Measurements from ENCODE around the gene CFAP65. TPM values are rescaled to one million over a fixed set of nuclear protein-coding genes. Genes with fewer than 3 reads are reported as not detected.

The CFAP65 gene
- total RNA-seq, 1 experiment from 2014 or later, result 0.52 TPM

DNA sequence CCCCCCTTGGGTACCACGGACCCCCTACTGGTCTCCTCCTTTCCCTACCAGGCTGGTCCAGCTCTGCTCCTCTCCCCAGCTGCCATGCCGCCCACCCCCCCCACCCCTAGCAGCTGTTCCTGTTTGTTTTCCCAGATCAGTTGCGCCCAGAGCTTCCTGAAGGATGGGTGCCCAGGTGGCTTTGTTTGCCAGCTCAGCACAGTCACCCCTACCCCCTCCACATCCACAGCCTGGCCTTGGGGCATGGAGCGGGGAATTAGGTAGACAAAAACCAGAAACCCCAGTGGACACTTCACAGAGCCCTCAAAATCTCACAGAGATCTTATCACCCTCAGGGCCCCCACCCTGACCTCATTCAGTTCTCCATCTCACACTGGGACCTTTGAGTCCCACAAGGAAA is 44.4 kb downstream of the CFAP65 start:
- H3K79me2 ChIP-seq (ENCODE audit: insufficient read depth, low read length), result no peaks in the 10 kb centered on the region
- intact Hi-C loops (cut with micrococcal nuclease), result loop anchor here (2.0 kb wide), 1 partner anchor 158 kb away; no protein-coding TSS in a partner anchor
- H3K27me3 ChIP-seq (ENCODE audit: insufficient read depth, low read length), result no peaks in the 10 kb centered on the region
- H3K27ac ChIP-seq (ENCODE audit: low read depth, low read length), result no peak overlapping the region
- peak overlapping the region; percentile 89; the same call in 1 of the 2 replicates for H3K4me2 ChIP-seq (ENCODE audit: low read length)
- DNase-seq (ENCODE audit: low read depth, low spot score) (no peak), ATAC-seq (no peak)
- TF ChIP-seq ELF1 (IDR thresholded peaks at IDR 0.05; ENCODE audit: borderline replicate concordance, low read depth), result no peak
- no peak for TF ChIP-seq ZFX (IDR thresholded peaks at IDR 0.05)
- ChIA-PET RAD21 (ENCODE audit: low non-redundant PET in 1 of 2, low total read pairs in 2 of 2, uncharacterized antibody in 2 of 2, unreplicated experiment in 2 of 2) (no interaction called here), POLR2A (no interaction called here), CTCF (interaction anchor here (1.0 to 2.8 kb wide), 7 partner anchors 8 to 158 kb away, joined by 3 to 17 read pairs (median 3); no protein-coding TSS in a partner anchor)
- no peaks in the 10 kb centered on the region for H3K36me3 ChIP-seq (ENCODE audit: control insufficient read depth in 1 of 2, insufficient read depth in 2 of 2, low read length in 2 of 2)
- H3K9ac ChIP-seq (ENCODE audit: low read length), result no peak overlapping the region
- no peak overlapping the region for H2AFZ ChIP-seq (ENCODE audit: low read depth, low read length, poor library complexity, severe bottlenecking)
- H4K20me1 ChIP-seq (ENCODE audit: insufficient read depth), result no peaks in the 10 kb centered on the region
- no peaks in the 10 kb centered on the region for H3K9me2 ChIP-seq (ENCODE audit: insufficient read depth)
- no TSS peak for BruUV-seq (replicated peaks)
- no peak overlapping the region for H3K4me3 ChIP-seq (replicated peaks in 1 of 2; ENCODE audit: low read depth in 1 of 2, low read length in 2 of 2)
- H3K9me3 ChIP-seq (ENCODE audit: control insufficient read depth in 1 of 2, insufficient read depth in 1 of 2, low read depth in 1 of 2, low read length in 2 of 2), result no peaks in the 10 kb centered on the region
- H3K4me1 ChIP-seq (ENCODE audit: control insufficient read depth in 1 of 2, insufficient read depth in 2 of 2, low read length in 2 of 2), result peaks cover 7 to 29% of the 10 kb centered on the region in 2 experiments; a peak in 3 of 4 replicates

DNA sequence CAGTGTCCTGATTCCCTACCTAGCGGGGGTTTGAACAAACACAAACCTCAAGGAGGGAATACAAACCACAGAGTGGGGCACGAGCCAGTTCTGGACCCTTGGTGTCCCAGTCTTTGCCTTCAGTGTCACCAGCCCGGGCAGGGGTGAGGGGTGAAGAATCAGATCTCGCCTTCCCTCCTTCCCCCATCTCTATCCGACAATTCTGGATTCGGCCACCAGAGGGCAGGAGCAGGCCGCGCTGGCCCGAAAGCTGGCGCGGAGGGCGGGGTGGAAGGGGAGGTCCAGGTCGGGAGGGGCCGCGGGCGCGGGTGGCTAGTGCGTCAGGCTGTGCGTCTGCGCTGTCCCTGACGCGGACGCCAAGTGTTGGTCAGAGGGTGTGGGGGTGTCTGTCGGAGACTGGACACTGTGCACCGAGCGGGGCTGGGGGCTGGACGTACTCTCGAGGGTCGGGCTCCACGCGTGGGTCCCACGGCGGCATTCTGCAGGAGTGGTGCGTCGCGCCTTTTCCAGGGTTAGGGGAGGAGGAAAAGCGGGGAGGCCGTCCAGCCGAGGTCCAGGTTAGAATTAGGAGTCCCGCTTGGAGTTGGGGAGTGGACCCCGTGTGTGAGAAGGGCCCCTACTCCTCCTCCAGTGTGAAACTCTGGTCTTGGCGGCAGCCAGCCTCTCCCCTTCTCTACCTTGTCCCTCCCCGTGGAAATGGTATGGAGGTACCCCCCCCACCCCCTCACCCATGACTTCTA is 45.2 kb downstream of the CFAP65 start:
- peaks cover 0 to 23% of the 10 kb centered on the region in 2 experiments; a peak in 3 of 4 replicates for H3K4me1 ChIP-seq (ENCODE audit: control insufficient read depth in 1 of 2, insufficient read depth in 2 of 2, low read length in 2 of 2)
- no peaks in the 10 kb centered on the region for H3K27me3 ChIP-seq (ENCODE audit: insufficient read depth, low read length)
- ATAC-seq (peak; percentile 94), DNase-seq (ENCODE audit: low read depth, low spot score) (peak; percentile 67)
- ChIA-PET POLR2A (no interaction called here), CTCF (interaction anchor here (0.6 to 2.8 kb wide), 12 partner anchors 9 to 158 kb away, joined by 3 to 17 read pairs (median 4); no protein-coding TSS in a partner anchor), RAD21 (ENCODE audit: low non-redundant PET in 1 of 2, low total read pairs in 2 of 2, uncharacterized antibody in 2 of 2, unreplicated experiment in 2 of 2) (interaction anchor here in 1 of 2 experiments (1.0 kb wide), 1 partner anchor 159 kb away, joined by 3 read pairs; no protein-coding TSS in a partner anchor)
- no peak overlapping the region; the same call in 1 of the 2 replicates for H3K27ac ChIP-seq (ENCODE audit: low read depth, low read length)
- no peaks in the 10 kb centered on the region for H3K79me2 ChIP-seq (ENCODE audit: insufficient read depth, low read length)
- H3K9me2 ChIP-seq (ENCODE audit: insufficient read depth), result no peaks in the 10 kb centered on the region
- no peaks in the 10 kb centered on the region for H4K20me1 ChIP-seq (ENCODE audit: insufficient read depth)
- H3K9ac ChIP-seq (ENCODE audit: low read length), result peak overlapping the region; percentile 60
- peak overlapping the region; percentile 61 for H2AFZ ChIP-seq (ENCODE audit: low read depth, low read length, poor library complexity, severe bottlenecking)
- H3K4me3 ChIP-seq (replicated peaks in 1 of 2; ENCODE audit: low read depth in 1 of 2, low read length in 2 of 2), result peak overlapping the region; percentile 45 to 57
- intact Hi-C loops (cut with micrococcal nuclease), result loop anchor here (2.0 kb wide), 1 partner anchor 159 kb away; no protein-coding TSS in a partner anchor
- TSS peak; percentile 84 for BruUV-seq (replicated peaks)
- H3K36me3 ChIP-seq (ENCODE audit: control insufficient read depth in 1 of 2, insufficient read depth in 2 of 2, low read length in 2 of 2), result no peaks in the 10 kb centered on the region
- H3K4me2 ChIP-seq (ENCODE audit: low read length), result peak overlapping the region; percentile 89
- TF ChIP-seq, protein P1, sequence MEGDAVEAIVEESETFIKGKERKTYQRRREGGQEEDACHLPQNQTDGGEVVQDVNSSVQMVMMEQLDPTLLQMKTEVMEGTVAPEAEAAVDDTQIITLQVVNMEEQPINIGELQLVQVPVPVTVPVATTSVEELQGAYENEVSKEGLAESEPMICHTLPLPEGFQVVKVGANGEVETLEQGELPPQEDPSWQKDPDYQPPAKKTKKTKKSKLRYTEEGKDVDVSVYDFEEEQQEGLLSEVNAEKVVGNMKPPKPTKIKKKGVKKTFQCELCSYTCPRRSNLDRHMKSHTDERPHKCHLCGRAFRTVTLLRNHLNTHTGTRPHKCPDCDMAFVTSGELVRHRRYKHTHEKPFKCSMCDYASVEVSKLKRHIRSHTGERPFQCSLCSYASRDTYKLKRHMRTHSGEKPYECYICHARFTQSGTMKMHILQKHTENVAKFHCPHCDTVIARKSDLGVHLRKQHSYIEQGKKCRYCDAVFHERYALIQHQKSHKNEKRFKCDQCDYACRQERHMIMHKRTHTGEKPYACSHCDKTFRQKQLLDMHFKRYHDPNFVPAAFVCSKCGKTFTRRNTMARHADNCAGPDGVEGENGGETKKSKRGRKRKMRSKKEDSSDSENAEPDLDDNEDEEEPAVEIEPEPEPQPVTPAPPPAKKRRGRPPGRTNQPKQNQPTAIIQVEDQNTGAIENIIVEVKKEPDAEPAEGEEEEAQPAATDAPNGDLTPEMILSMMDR (IDR thresholded peaks at IDR 0.05 in 2 of 3, conservative IDR thresholded peaks at IDR 0.05 in 1 of 3; ENCODE audit: borderline replicate concordance in 1 of 3, insufficient read depth in 1 of 3, low read depth in 2 of 3, low read length in 2 of 3), result peak in 2 of 3 experiments; percentile 89 to 91; a peak in 4 of 6 replicates
- TF ChIP-seq ELF1 (IDR thresholded peaks at IDR 0.05; ENCODE audit: borderline replicate concordance, low read depth) (no peak), ZNF274 (IDR thresholded peaks at IDR 0.05; ENCODE audit: low read depth, low read length) (no peak), POLR2A (IDR thresholded peaks at IDR 0.05; ENCODE audit: borderline replicate concordance, extremely low read depth, insufficient read depth, insufficient read length) (no peak), SP1 (IDR thresholded peaks at IDR 0.05; ENCODE audit: low read depth) (no peak), TCF7L2 (IDR thresholded peaks at IDR 0.05; ENCODE audit: borderline replicate concordance, extremely low read depth, insufficient read depth, insufficient read length) (no peak), YY1 (IDR thresholded peaks at IDR 0.05; ENCODE audit: extremely low read depth, insufficient replicate concordance, low read depth, low read length) (peak; percentile 43), POLR2AphosphoS5 (IDR thresholded peaks at IDR 0.05; ENCODE audit: low read depth, low read length) (peak; percentile 78)
- H3K9me3 ChIP-seq (ENCODE audit: control insufficient read depth in 1 of 2, insufficient read depth in 1 of 2, low read depth in 1 of 2, low read length in 2 of 2), result no peaks in the 10 kb centered on the region
